Activated CD4-positive, alpha-beta T cell treated with anti-CD3 and anti-CD28 coated beads, Interleukin-2, amount 50 U/mL, for 4 hours (primary cell): ENCODE data around the gene IRX6.

Experiments
- DNase-seq, 2 experiments: peaks; one replicate each; pipeline ENCODE4 v3.0.0-alpha.2; 2020

Gene IRX6

GRCh38 chr16:55323637-55324271 is at the start of gene IRX6:
TSS of gene IRX6 (plus strand) at chr16:55324203. CDS start at chr16:55325092, 889 bp downstream.
- no peak for DNase-seq

GRCh38 chr16:55274391-55274790 is 49.6 kb upstream of the IRX6 start:
- no peak for DNase-seq

- no peak for DNase-seq
Observed at GRCh38 chr16:55275167-55275566, 48.8 kb upstream of the IRX6 start.

GRCh38 chr16:55275869-55276268 is 48.1 kb upstream of the IRX6 start:
- DNase-seq, result no peak

DNA sequence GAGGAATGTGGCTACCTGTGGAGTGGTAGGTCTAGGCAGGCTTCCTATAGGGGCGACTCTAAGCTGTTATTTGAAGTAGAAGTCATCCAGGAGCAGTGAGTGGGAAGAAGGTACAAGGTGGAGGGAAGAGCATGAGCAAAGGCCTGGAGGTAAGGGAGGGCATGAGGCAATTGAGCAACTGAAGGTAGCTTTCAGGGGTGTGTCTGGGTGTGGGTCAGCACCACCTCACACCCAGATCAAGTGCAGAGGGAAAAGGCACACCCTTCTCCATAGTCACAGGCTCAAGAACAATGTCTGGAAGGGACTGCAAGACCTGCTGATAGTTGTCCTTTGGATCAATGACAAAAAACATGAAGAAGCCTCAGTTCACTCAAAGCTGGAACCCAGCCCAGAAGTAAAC is 46.5 kb upstream of the IRX6 start:
- no peak for DNase-seq

- no peak for DNase-seq
Observed at GRCh38 chr16:55279598-55279997, 44.4 kb upstream of the IRX6 start.

- DNase-seq, result no peak
Observed at GRCh38 chr16:55280587-55280986, 43.4 kb upstream of the IRX6 start.

GRCh38 chr16:55282441-55282840 is 41.6 kb upstream of the IRX6 start:
- no peak for DNase-seq

DNA sequence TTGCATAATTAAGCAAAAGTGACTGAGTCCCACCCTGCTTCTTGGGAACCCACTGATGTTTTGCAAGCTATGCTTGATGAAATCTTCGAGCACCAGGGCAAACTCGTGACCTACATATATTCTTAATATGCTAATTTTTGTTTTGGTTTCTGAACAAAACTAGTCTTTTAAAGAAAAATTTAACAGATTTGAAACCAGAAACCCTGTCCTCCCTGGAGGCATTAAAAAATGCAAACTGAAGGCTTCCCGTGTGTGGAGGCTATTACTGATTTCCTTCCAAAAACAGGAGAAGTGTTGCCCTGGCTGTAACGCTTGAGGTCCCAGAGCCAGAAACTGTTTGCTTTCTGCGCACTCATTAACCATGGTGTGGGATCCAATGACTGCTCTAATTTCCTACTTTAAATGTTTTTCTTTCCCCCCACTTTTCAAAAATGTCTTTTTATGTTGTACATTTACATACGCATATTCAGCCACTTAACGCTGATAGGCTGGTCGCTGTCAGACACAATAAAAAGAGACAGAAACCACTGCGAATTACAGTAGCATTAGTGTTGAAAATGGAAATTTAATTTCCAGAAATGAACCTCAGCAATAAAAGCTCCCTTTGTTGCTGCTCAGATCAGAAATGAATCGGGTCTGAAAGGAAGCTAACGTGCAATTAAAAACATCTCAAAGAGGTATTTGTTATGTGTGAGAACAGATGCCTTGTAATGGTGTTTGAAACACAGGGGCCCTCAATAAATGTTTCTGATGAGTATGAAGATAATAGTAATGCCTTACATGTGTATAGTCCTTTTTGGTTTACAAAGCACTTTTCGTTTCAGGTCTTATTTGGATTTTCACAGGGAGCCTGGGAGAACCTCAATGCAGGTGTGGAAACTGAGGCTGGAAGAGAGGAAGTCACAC is 39.9 kb upstream of the IRX6 start:
- no peak for DNase-seq

GRCh38 chr16:55284718-55285099 is 39.3 kb upstream of the IRX6 start:
- DNase-seq, result no peak

DNA sequence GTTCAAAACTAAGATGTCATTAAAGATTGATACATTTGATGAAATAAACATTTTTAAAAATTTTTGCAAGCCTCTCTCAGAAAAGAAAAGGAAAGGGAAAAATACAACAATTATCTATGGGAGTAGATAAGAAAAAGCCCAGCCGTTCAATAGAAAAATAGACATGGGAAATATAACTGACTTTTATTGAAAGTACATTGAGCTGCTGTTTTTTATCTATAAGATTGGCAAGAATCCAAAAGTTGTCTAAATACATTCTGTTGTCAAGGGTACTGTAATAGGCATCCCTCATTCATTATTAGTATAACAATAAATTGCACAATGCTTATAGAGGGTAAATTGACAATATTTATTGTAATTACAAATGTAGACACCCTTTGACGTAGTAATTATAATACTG is 38.4 kb upstream of the IRX6 start:
- DNase-seq, result no peak

DNA sequence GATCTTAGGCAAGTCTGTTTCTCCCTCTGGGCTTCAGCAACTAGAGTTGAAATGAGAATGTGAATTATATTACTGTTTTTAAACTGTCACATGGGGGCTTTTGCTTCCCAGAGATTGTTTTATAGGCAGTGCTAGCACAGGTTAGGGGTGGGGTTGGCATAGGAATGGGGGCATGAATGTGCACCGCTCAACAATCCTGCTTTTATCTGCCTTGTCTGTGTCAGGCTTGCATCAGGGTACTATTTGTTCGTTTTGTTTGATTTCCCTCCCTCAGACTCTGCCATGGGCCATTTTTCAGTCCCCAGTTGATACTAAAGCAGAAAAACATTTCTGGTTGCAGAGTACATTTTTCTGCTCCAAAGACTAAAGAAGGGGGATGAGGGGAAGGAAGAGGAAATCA is 34.6 kb upstream of the IRX6 start:
- no peak for DNase-seq

DNA sequence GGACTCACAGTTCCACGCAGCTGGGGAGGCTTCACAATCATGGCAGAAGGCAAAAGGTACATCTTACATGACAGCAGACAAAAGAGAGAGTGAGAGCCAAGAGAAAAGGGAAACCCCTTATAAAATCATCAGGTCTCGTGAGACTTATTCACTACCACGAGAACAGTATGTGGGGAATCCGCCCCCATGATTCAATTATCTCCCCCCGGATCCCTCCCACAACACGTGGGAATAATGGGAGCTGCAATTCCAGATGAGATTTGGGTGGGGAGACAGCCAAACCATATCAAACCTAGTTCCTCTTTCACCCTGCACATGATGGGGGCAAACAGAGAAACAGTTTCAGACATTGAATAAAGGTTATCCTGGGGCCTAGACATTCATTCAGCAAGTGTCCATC is 32.2 kb upstream of the IRX6 start:
- DNase-seq, result no peak

- no peak for DNase-seq
Observed at GRCh38 chr16:55292491-55292890, 31.5 kb upstream of the IRX6 start.

GRCh38 chr16:55294129-55294528 is 29.9 kb upstream of the IRX6 start:
- DNase-seq, result no peak

- no peak for DNase-seq
Observed at GRCh38 chr16:55294931-55295342, 29.1 kb upstream of the IRX6 start.

- DNase-seq, result no peak
Observed at GRCh38 chr16:55297062-55297909, 26.7 kb upstream of the IRX6 start.

DNA sequence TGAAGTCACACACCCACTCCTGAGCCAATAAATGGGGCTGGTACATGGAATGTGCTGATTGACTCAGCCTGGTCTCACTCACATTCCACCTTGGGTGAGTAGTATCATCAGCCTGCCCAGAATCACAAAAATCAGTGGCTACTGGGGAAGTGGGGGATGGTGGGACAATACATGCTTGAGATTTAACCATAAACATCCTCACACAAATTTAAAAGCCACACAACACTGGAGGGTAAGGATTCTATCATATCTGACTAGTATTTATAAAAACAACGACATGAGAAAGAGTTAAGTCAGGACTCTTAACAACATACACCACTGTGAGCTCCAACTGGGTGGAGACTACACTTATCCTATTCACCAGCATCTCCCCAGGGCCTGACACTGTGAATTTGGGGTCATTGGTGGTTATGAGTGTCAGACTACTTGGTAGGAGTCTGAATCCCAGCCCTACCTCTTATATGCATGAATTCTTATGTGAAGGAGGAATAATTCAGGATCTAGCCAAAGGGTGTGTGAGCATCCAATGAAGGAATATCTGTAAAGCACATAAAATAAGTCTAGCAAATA is 26.0 kb upstream of the IRX6 start:
- DNase-seq, result no peak

DNA sequence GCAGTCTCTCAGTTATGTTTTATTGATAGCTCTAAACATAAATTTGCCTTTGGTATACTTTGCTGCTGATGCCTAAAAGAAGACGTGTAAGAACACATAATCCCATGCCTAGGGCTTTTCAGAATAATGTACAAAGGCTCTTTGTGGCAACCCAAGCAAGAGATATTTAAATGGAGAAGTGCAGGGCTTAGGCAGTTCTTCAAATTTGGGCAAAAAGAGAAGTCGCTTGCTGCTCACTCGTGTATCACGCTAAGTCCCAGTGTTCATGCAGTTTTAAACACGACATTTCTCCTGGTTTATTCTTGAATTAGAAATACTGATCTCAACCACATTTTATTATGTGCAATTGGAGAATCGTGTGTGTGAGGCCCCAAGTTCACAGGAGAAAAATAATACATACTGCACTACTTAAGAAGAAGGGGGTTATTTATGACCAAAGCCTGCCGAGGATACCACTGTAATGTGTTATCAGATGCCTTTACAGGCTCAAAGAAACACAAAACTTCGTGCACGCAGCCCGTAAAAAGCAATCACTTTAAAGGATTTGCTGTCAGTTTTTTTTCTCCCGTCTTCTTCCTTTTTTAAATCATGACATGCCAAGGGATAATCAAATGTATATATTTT is 22.5 kb upstream of the IRX6 start:
- DNase-seq, result no peak

GRCh38 chr16:55302635-55303034 is 21.4 kb upstream of the IRX6 start:
- DNase-seq, result no peak

DNA sequence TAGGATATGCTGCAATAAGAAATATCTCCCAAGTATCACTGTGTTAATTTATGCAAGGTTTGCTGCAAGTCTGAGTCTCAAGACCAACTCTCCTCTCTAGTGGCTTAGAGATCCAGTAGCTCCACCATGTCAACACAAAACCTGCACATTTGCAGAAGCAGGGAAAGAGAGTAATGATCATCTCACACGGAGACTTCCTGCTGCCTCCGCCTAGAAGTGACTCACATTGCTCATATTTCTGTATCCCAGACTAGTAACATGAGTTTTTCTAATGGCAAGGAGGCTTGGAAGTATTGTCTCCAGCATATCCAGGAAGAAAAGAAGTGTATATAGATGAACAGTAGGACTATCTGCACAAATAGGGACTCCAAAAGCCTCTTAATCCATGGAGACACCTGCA is 15.0 kb upstream of the IRX6 start:
- DNase-seq, result no peak

DNA sequence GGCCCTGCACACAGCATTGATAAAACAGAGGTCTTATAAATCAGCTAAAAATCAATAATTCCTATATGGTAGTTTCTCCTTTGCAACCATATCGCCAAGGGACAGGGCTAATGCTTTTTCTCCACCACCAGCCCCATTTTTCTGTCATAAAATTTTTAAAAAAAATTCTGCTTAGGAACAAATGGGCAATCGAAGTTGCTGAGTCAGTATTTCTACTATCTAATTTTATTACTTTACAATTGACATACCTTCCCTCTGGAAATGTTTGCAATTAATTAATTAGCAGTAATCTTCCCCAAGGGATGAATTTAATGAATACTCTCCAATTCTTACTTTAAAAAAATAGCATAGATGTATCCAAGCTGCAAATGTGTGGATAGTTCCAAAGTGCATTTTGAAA is 1.7 kb upstream of the IRX6 start:
- no peak for DNase-seq
